ENCODE measurements around the gene UPK2. TPM values are rescaled to one million over a fixed set of nuclear protein-coding genes. Genes with fewer than 3 reads are reported as not detected.

Gene UPK2
- total RNA-seq, 1 donor from 2014 or later = 0.86 TPM

DNA sequence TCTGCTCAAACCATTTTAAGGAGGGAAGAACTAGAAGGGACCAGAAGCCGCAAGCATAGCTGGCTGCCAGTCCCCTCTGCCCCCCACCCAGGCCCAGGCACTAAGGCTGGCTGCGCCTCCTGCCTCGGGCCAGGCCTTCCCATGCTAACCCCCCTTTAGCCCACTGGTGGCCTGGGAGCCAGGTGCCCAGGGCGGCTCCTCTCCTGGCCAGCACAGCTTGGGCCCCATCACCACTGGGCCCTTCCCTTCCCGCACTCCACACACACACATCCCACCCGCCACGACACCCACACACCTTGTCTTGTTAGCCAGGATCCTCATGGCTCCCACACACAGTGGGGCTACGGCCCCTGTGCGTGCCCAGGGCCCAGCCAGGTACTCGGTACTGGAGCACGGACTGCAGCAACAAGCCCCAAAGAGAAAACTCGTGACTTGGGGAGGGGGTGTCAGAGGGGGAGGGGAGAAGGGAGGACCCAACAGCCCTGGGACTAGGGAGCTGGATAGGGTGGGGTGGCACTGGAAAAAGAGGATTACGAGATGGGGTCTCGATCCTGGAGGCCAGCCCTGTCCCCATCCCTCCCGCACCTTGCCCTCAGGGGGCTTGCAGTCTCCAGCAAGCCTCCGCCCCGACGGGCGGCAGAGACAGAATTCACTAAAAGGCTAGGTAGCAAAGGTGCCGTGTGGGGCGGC, 46.3 kb upstream of the UPK2 start:
- peaks cover 74% of the 10 kb centered on the region for H3K4me1 Mint-ChIP-seq (ENCODE audit: unreplicated experiment)
- H3K27ac Mint-ChIP-seq (ENCODE audit: unreplicated experiment) = peak overlapping the region; percentile 92
- no peaks in the 10 kb centered on the region for H3K9me3 Mint-ChIP-seq (ENCODE audit: unreplicated experiment)
- peak overlapping the region; percentile 70 for H3K4me3 Mint-ChIP-seq (ENCODE audit: unreplicated experiment)
- no peak for DNase-seq (ENCODE audit: extremely low spot score, unreplicated experiment)
- TF ChIP-seq, protein P1, sequence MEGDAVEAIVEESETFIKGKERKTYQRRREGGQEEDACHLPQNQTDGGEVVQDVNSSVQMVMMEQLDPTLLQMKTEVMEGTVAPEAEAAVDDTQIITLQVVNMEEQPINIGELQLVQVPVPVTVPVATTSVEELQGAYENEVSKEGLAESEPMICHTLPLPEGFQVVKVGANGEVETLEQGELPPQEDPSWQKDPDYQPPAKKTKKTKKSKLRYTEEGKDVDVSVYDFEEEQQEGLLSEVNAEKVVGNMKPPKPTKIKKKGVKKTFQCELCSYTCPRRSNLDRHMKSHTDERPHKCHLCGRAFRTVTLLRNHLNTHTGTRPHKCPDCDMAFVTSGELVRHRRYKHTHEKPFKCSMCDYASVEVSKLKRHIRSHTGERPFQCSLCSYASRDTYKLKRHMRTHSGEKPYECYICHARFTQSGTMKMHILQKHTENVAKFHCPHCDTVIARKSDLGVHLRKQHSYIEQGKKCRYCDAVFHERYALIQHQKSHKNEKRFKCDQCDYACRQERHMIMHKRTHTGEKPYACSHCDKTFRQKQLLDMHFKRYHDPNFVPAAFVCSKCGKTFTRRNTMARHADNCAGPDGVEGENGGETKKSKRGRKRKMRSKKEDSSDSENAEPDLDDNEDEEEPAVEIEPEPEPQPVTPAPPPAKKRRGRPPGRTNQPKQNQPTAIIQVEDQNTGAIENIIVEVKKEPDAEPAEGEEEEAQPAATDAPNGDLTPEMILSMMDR (IDR thresholded peaks at IDR 0.05) = no peak
- H3K27me3 Mint-ChIP-seq (ENCODE audit: unreplicated experiment) = no peaks in the 10 kb centered on the region
- peaks cover 6% of the 10 kb centered on the region for H3K36me3 Mint-ChIP-seq (ENCODE audit: unreplicated experiment)

DNA sequence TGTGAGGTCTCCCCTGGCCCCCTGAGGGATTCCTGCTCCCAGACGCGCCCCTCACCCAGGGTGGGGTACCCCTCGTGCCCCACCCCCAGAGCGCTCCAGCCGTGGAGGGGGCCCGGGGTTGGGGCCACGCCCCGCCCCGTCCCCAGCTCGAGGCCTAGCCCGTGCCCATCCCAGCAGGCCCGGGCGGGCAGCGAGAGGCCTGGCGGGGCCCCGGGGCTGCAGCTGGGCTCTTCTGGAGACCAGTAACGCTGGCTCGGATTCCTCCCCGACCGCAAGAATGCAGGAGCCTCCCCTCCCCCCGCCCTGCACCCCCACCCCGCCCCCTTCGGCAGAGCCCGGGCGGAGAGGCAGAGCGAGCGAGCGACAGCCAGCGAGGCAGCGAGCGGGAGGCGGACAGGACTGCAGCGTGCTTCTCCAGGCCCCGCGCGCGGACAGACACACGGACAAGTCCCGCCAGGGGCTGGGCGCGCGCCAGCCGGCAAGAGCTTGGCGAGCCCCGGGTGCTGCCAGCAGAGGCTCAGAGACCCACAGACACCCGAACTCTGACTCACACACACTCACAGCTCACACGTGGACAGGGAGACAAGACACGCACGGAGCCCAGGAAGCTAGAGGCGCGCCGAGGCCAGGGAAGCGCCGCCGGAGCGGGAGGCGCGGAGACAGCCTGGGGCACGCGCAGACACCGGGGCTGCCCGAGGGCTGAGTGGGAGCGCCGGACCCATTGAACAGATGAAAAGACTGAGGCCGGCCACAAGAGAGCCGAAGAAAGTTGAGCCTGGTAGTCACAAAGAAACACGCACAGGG, 45.6 kb upstream of the UPK2 start:
- no peaks in the 10 kb centered on the region for H3K9me3 Mint-ChIP-seq (ENCODE audit: unreplicated experiment)
- TF ChIP-seq, protein P1 (IDR thresholded peaks at IDR 0.05) = peak; percentile 6
- H3K36me3 Mint-ChIP-seq (ENCODE audit: unreplicated experiment) = peaks cover 6% of the 10 kb centered on the region
- DNase-seq (ENCODE audit: extremely low spot score, unreplicated experiment) = peak; percentile 95
- H3K4me3 Mint-ChIP-seq (ENCODE audit: unreplicated experiment) = peak overlapping the region; percentile 75
- H3K27me3 Mint-ChIP-seq (ENCODE audit: unreplicated experiment) = no peaks in the 10 kb centered on the region
- H3K4me1 Mint-ChIP-seq (ENCODE audit: unreplicated experiment) = peaks cover 81% of the 10 kb centered on the region
- peak overlapping the region; percentile 99 for H3K27ac Mint-ChIP-seq (ENCODE audit: unreplicated experiment)

DNA sequence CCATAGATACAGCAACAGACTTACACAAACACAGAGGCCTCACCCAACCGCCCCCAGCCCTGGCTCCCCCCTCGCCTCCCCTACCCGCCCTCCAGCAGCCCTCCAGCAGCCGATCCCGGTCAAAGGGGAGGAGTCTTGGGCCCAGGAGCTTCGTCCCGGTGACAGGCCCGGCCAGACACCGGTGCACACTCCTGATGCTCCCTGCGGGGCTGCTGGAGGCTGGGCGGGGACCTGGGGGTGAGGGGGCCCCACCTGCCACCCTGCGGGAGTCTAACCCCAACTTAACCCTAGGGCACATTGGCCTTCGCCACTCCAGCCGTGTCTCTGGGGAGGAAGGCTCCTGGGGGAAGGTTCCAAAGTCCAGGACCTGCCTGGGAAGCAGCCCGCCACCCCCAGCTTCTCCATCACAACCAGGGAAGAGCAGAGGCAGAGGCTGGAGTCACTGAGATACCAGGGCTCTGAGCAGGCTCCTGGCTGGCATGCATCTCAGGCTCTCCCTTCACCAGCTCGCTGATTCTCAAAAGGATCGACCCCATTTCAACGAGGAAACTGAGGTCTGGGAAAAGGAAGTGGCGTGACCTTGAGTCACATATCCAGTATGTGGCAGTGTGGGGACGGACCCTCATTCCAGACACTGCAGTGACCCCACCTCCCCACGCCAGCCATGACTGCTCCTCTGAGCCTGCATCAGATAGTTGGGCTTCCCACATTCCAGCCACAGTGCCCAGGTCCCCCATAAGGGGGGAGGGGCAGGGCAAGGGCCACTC, 44.8 kb upstream of the UPK2 start:
- Mint-ChIP-seq H3K4me3 (ENCODE audit: unreplicated experiment) (peak overlapping the region; percentile 75), H3K27ac (ENCODE audit: unreplicated experiment) (peak overlapping the region; percentile 99), H3K9me3 (ENCODE audit: unreplicated experiment) (no peaks in the 10 kb centered on the region), H3K4me1 (ENCODE audit: unreplicated experiment) (peaks cover 89% of the 10 kb centered on the region), H3K27me3 (ENCODE audit: unreplicated experiment) (no peaks in the 10 kb centered on the region), H3K36me3 (ENCODE audit: unreplicated experiment) (peaks cover 6% of the 10 kb centered on the region)
- TF ChIP-seq, protein P1 (IDR thresholded peaks at IDR 0.05) = no peak
- DNase-seq (ENCODE audit: extremely low spot score, unreplicated experiment) = no peak

DNA sequence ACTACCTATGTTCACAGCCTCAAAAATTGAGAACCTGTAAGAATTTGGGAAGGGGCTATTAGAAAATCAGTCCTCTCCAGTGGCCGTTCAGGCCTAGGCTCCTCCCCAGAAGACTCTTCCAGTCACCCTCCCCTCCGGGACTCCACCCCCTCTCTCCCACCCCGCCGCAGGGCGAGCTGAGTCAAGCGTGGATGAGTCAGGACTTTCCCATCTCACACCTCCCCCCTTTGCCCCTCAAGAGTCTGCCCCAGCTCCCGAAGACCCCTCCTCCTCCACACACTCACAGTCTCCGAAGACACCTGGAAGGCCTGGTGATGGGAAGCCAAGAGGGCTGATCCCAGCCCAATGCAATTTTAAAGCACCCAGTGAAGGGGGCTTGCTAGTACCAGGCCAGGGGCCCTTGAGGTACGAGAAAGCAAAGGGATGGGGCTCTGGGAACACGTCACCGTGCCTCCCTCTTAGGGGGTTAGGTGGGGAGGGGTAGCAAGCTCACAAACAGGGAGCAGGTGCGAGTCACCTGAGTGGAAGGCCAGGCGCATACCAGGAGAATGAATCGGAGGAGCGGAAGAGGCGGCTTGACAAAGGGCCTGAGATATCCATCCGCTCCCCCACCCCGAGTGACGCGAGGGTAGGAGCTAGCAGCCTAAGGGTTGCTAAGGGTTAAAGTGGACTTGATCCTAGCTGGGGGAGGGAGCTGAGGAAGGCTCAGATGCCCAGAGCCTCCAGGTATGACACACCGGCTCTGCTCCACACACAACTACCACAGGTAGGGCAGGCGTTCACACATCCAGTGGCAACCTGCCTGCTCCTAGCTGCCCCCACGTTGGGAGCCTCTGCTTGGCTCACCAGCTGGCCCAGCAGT, 44.0 kb upstream of the UPK2 start:
- H3K36me3 Mint-ChIP-seq (ENCODE audit: unreplicated experiment) = peaks cover under 1% of the 10 kb centered on the region
- peak; percentile 95 for DNase-seq (ENCODE audit: extremely low spot score, unreplicated experiment)
- H3K27ac Mint-ChIP-seq (ENCODE audit: unreplicated experiment) = peak overlapping the region; percentile 99
- H3K4me3 Mint-ChIP-seq (ENCODE audit: unreplicated experiment) = peak overlapping the region; percentile 75
- TF ChIP-seq, protein P1 (IDR thresholded peaks at IDR 0.05) = no peak
- H3K27me3 Mint-ChIP-seq (ENCODE audit: unreplicated experiment) = no peaks in the 10 kb centered on the region
- H3K4me1 Mint-ChIP-seq (ENCODE audit: unreplicated experiment) = peaks cover 91% of the 10 kb centered on the region
- H3K9me3 Mint-ChIP-seq (ENCODE audit: unreplicated experiment) = no peaks in the 10 kb centered on the region

All from osteocyte (in vitro differentiated cells).